OCI-LY1 (cell line): Measurements from ENCODE around the gene SRRD.

ENCODE experiments used
- H2AFZ ChIP-seq: fragments of 200-600 bp; sonication (generic), shearing (Covaris generic); 2 replicates; pipeline ENCODE4 v1.6.0; 2014; ENCODE audit warnings: antibody characterized with exemption, mild to moderate bottlenecking, low read length
- H3F3A ChIP-seq: fragments of 200-600 bp; sonication (generic), shearing (Covaris generic); 2 replicates; pipeline ENCODE4 v1.6.0; 2014; ENCODE audit warnings: mild to moderate bottlenecking, antibody characterized with exemption, low read length, moderate library complexity; ENCODE audit not compliant: insufficient read depth
- H3K27ac ChIP-seq: fragments of 200-600 bp; sonication (generic); 2 replicates; pipeline ENCODE4 v1.5.1; 2014; ENCODE audit warnings: low read length, mixed run types, mild to moderate bottlenecking, low read depth; ENCODE audit not compliant: poor library complexity, severe bottlenecking
- H3K27me3 ChIP-seq: fragments of 200-600 bp; sonication (generic); 2 replicates; pipeline ENCODE4 v1.6.0; 2014; ENCODE audit warnings: antibody characterized with exemption, mild to moderate bottlenecking, low read length, moderate library complexity; ENCODE audit not compliant: insufficient read depth
- H3K36me3 ChIP-seq: fragments of 200-600 bp; sonication (generic); 2 replicates; pipeline ENCODE4 v1.6.1; 2014; ENCODE audit warnings: mild to moderate bottlenecking, antibody characterized with exemption, low read length, moderate library complexity, mixed read lengths; ENCODE audit not compliant: insufficient read depth
- H3K4me1 ChIP-seq: fragments of 200-600 bp; sonication (generic); 2 replicates; pipeline ENCODE4 v1.5.1; 2014; ENCODE audit warnings: mild to moderate bottlenecking, low read length, moderate library complexity; ENCODE audit not compliant: insufficient read depth, severe bottlenecking
- H3K4me2 ChIP-seq: fragments of 200-600 bp; sonication (generic), shearing (Covaris generic); 2 replicates; pipeline ENCODE4 v1.6.1; 2014; ENCODE audit warnings: low read length
- H3K4me3 ChIP-seq: fragments of 200-600 bp; sonication (generic); 2 replicates; pipeline ENCODE4 v1.5.1; 2014; ENCODE audit warnings: low read length, low read depth, mild to moderate bottlenecking, mixed read lengths; ENCODE audit not compliant: poor library complexity, severe bottlenecking
- H3K79me2 ChIP-seq: fragments of 200-600 bp; shearing (Covaris generic); 2 replicates; pipeline ENCODE4 v1.6.1; 2016; ENCODE audit warnings: mixed run types, low read length, mixed read lengths; ENCODE audit not compliant: insufficient read depth
- H3K9ac ChIP-seq: fragments of 200-600 bp; sonication (generic), shearing (Covaris generic); 2 replicates; pipeline ENCODE4 v1.6.1; 2014; ENCODE audit warnings: mild to moderate bottlenecking, low read length, mixed read lengths
- H3K9me2 ChIP-seq: fragments of 200-600 bp; sonication (generic), shearing (Covaris generic); 2 replicates; pipeline ENCODE4 v1.6.1; 2014; ENCODE audit warnings: low read depth, mild to moderate bottlenecking, low read length, mixed read lengths
- H3K9me3 ChIP-seq: fragments of 200-600 bp; shearing (Covaris generic); 2 replicates; pipeline ENCODE4 v1.6.1; 2014; ENCODE audit warnings: low read length, mixed read lengths
- H4K20me1 ChIP-seq: fragments of 200-600 bp; sonication (generic), shearing (Covaris generic); 2 replicates; pipeline ENCODE4 v1.6.0; 2016; ENCODE audit warnings: mild to moderate bottlenecking, low read length; ENCODE audit not compliant: insufficient read depth
- CTCF ChIP-seq: fragments of 200-600 bp; sonication (generic), shearing (Covaris generic); IDR thresholded peaks from 2 replicates; pipeline ENCODE4 v1.5.1; 2017; ENCODE audit warnings: mild to moderate bottlenecking, antibody characterized with exemption, low read length, moderate library complexity, mixed read lengths
- EZH2 ChIP-seq: fragments of 200-600 bp; sonication (generic), shearing (Covaris generic); IDR thresholded peaks from 2 replicates; pipeline ENCODE4 v1.8.0; 2017; ENCODE audit warnings: borderline replicate concordance, mixed run types, mild to moderate bottlenecking, antibody characterized with exemption, low read length, moderate library complexity, mixed read lengths

Gene SRRD

DNA sequence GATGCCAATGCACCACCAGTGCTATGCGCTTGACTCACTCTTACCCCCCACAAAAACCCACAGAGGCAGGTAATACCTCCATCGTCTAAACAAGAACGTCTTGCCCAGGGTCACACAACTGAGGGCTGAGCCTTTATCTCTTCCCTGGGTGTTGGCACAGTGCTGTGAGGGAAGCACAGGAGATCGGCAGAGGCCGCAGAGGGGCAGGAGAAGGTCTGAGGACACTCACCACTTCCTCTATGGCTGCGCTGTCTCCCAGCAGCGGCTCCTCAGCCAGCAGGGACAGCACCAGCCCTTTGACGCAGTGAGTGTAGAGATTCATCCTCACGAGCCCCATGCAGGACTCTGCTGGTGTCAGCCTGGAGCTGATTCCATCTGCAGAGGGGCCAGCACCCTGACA, 20.0 kb upstream of the SRRD start:
- no peak overlapping the region for H3K9ac ChIP-seq
- no peak overlapping the region for H3K4me3 ChIP-seq
- H2AFZ ChIP-seq, result no peak overlapping the region
- H3K4me1 ChIP-seq, result peaks cover 7% of the 10 kb centered on the region
- no peaks in the 10 kb centered on the region for H4K20me1 ChIP-seq
- H3K27me3 ChIP-seq, result no peaks in the 10 kb centered on the region
- no peaks in the 10 kb centered on the region for H3K9me3 ChIP-seq
- peaks cover 98% of the 10 kb centered on the region for H3K36me3 ChIP-seq
- H3K79me2 ChIP-seq, result peaks cover 9% of the 10 kb centered on the region
- H3K9me2 ChIP-seq, result no peaks in the 10 kb centered on the region
- no peak overlapping the region for H3K27ac ChIP-seq
- no peak overlapping the region for H3K4me2 ChIP-seq
- H3F3A ChIP-seq, result no peaks in the 10 kb centered on the region
- TF ChIP-seq CTCF (no peak), EZH2 (no peak)

- Histone ChIP-seq H3F3A (no peaks in the 10 kb centered on the region), H4K20me1 (no peaks in the 10 kb centered on the region), H3K9me2 (no peaks in the 10 kb centered on the region), H3K9ac (no peak overlapping the region), H3K27me3 (no peaks in the 10 kb centered on the region), H3K27ac (no peak overlapping the region), H3K4me1 (peaks cover 7% of the 10 kb centered on the region), H3K36me3 (peaks cover 98% of the 10 kb centered on the region), H3K4me3 (no peak overlapping the region), H3K4me2 (no peak overlapping the region), H2AFZ (no peak overlapping the region), H3K79me2 (peaks cover 9% of the 10 kb centered on the region), H3K9me3 (no peaks in the 10 kb centered on the region)
- TF ChIP-seq CTCF (no peak), EZH2 (no peak)
These were observed 19.4 kb upstream of the SRRD start for GRCh38 chr22:26464312-26464711.

- Histone ChIP-seq H3K36me3 (peaks cover 95% of the 10 kb centered on the region), H3K4me3 (no peak overlapping the region), H3K27ac (no peak overlapping the region), H3F3A (no peaks in the 10 kb centered on the region), H3K9me2 (no peaks in the 10 kb centered on the region), H2AFZ (no peak overlapping the region), H4K20me1 (no peaks in the 10 kb centered on the region), H3K9ac (no peak overlapping the region), H3K79me2 (peaks cover 1% of the 10 kb centered on the region; the same call in 1 of the 2 replicates), H3K4me2 (no peak overlapping the region), H3K4me1 (peaks cover 7% of the 10 kb centered on the region), H3K27me3 (no peaks in the 10 kb centered on the region), H3K9me3 (no peaks in the 10 kb centered on the region)
- no peak for TF ChIP-seq CTCF
- no peak for TF ChIP-seq EZH2
These were observed 17.5 kb upstream of the SRRD start for GRCh38 chr22:26466196-26466595.
